B cell (primary cell): ENCODE measurements around the gene PAGE4. TPM values are rescaled to one million over a fixed set of nuclear protein-coding genes. Genes with fewer than 3 reads are reported as not detected.

ENCODE experiments used
- ATAC-seq: fragments of 200-7000 bp; cut with Tn5 transposase; one replicate; pipeline ENCODE4 v1.10.0; 2021; ENCODE audit warnings: low read depth, mild to moderate bottlenecking, moderate number of reproducible peaks, moderate library complexity
- CTCF ChIA-PET: fragments of 350-600 bp; sonication (Branson Sonifier 250); formaldehyde crosslinking; loops from one replicate; lab custom pipeline; 2021; ENCODE audit warnings: antibody characterized with exemption, inconsistent platforms; lab: Charles Lee
- POLR2A ChIA-PET: fragments of 350-600 bp; sonication (Branson Sonifier 250); formaldehyde crosslinking; loops from one replicate; lab custom pipeline; 2021; ENCODE audit warnings: antibody characterized with exemption; lab: Charles Lee
- DNase-seq: peaks from one replicate; pipeline ENCODE4 v3.0.0; 2013
- H2AFZ ChIP-seq: 2 replicates; pipeline ENCODE4 v1.6.1; 2012; ENCODE audit warnings: mild to moderate bottlenecking, low read depth, low read length; ENCODE audit not compliant: insufficient read depth, poor library complexity, severe bottlenecking
- H3K27ac ChIP-seq, 2 donors: 1 replicate in 1 of 2; 2 replicates in 1 of 2; pipeline ENCODE4 v1.5.1; 2012 to 2013; ENCODE audit warnings: low read length in 2 of 2, mild to moderate bottlenecking in 2 of 2, moderate library complexity in 1 of 2
- H3K27me3 ChIP-seq, 4 experiments: fragments of 200-600 bp in 1 of 4; sonication (generic) in 1 of 4; replicated peaks in 1 of 4; 1 replicate in 2 of 4; 2 replicates in 2 of 4; pipeline versions ENCODE4 v1.6.1 to v1.7.0; 2013 to 2016; ENCODE audit warnings: low read length in 3 of 4, mild to moderate bottlenecking in 2 of 4, mixed read lengths in 1 of 4, moderate library complexity in 1 of 4; ENCODE audit not compliant: insufficient read depth in 4 of 4, control insufficient read depth in 3 of 4; ENCODE audit errors: control extremely low read depth in 1 of 4
- H3K36me3 ChIP-seq, 2 experiments: replicated peaks in 1 of 2; 1 replicate in 1 of 2; 2 replicates in 1 of 2; pipeline versions ENCODE4 v1.6.1 to v1.7.1; 2013; ENCODE audit warnings: low read length in 1 of 2; ENCODE audit not compliant: insufficient read depth in 2 of 2, control insufficient read depth in 1 of 2; ENCODE audit errors: control extremely low read depth in 1 of 2, extremely low read depth in 1 of 2
- H3K4me1 ChIP-seq, 2 donors: fragments of 200-600 bp in 1 of 2; sonication (generic) in 1 of 2; 1 replicate in 1 of 2; 2 replicates in 1 of 2; pipeline versions ENCODE4 v1.5.1 to v1.6.1; 2013 to 2017; ENCODE audit warnings: low read length in 2 of 2; ENCODE audit not compliant: control insufficient read depth in 2 of 2, insufficient read depth in 2 of 2
- H3K4me2 ChIP-seq: replicated peaks from 2 replicates; pipeline ENCODE3; 2012; ENCODE audit warnings: mild to moderate bottlenecking, low read depth, low read length; ENCODE audit not compliant: poor library complexity, severe bottlenecking
- H3K4me3 ChIP-seq, 5 experiments: fragments of 200-600 bp in 1 of 5; sonication (generic) in 1 of 5; 1 replicate in 3 of 5; 2 replicates in 2 of 5; pipeline versions ENCODE4 v1.5.1 to v1.7.0; 2011 to 2016; ENCODE audit warnings: low read length in 4 of 5, mild to moderate bottlenecking in 4 of 5, low read depth in 2 of 5, control low read depth in 1 of 5, moderate library complexity in 1 of 5; ENCODE audit not compliant: insufficient read depth in 1 of 5; ENCODE audit errors: control extremely low read depth in 1 of 5, extremely low read depth in 1 of 5
- H3K79me2 ChIP-seq: fragments of 200-600 bp; sonication (generic); one replicate; pipeline ENCODE4 v1.6.0; 2016; ENCODE audit warnings: low read length; ENCODE audit not compliant: control insufficient read depth, insufficient read depth
- H3K9ac ChIP-seq: fragments of 200-600 bp; sonication (generic); 2 replicates; pipeline ENCODE4 v1.6.1; 2017; ENCODE audit warnings: mild to moderate bottlenecking, low read length, moderate library complexity
- H3K9me3 ChIP-seq, 3 donors: one replicate each; pipeline versions ENCODE4 v1.6.1 to v1.7.1; 2013; ENCODE audit warnings: low read length in 2 of 3; ENCODE audit not compliant: control insufficient read depth in 2 of 3, insufficient read depth in 1 of 3; ENCODE audit errors: control extremely low read depth in 1 of 3
- H4K20me1 ChIP-seq: 2 replicates; pipeline ENCODE4 v1.6.0; 2012; ENCODE audit warnings: mild to moderate bottlenecking, low read length; ENCODE audit not compliant: insufficient read depth, control insufficient read depth, poor library complexity, severe bottlenecking
- H3K27ac Mint-ChIP-seq: one replicate; pipeline ENCODE4 v1.8.0; 2021; ENCODE audit warnings: mixed read lengths
- H3K27me3 Mint-ChIP-seq: one replicate; pipeline ENCODE4 v1.8.0; 2021; ENCODE audit warnings: mixed read lengths
- H3K4me1 Mint-ChIP-seq: one replicate; pipeline ENCODE4 v1.8.0; 2021; ENCODE audit warnings: mixed read lengths
- H3K4me3 Mint-ChIP-seq: one replicate; pipeline ENCODE4 v1.8.0; 2021; ENCODE audit warnings: mixed read lengths
- H3K9me3 Mint-ChIP-seq: one replicate; pipeline ENCODE4 v1.8.0; 2022; ENCODE audit warnings: mixed read lengths; ENCODE audit not compliant: insufficient read depth
- EZH2 ChIP-seq: IDR thresholded peaks from 2 replicates; pipeline ENCODE4 v1.6.1; 2012; ENCODE audit warnings: borderline replicate concordance, low read depth, mild to moderate bottlenecking, moderate library complexity, low read length; ENCODE audit not compliant: insufficient read depth, poor library complexity, severe bottlenecking
- WGBS: methylation state at CpG from one replicate; pipeline ENCODE4 v1.1.5; 2013; ENCODE audit warnings: missing lambda C conversion rate; ENCODE audit not compliant: insufficient coverage; 5-methylcytosine and 5-hydroxymethylcytosine counted together
- intact Hi-C: fragments of 100-400 bp; cut with micrococcal nuclease; formaldehyde crosslinking; loops from one replicate; pipeline ENCODE4 v1.10.0; 2022
- polyA plus RNA-seq: library from polyadenylated mRNA; depleted of rRNA; stranded (reverse); fragments of >200 nt; gene quantifications from 2 replicates; pipeline ENCODE4 v1.2.3, GENCODE V29; 2012
- total RNA-seq, 2 donors: library from RNA; stranded (reverse); fragments of 120-200 nt in 1 of 2; gene quantifications; 1 replicate in 1 of 2; 2 replicates in 1 of 2; pipeline versions ENCODE4 v1.2.3 to v1.2.4, GENCODE V29; 2013 to 2022
- TF ChIP-seq, protein P1 (sequence below): fragments of 200-600 bp; IDR thresholded peaks from one replicate; pipeline ENCODE4 v1.8.0; 2022; ENCODE audit warnings: antibody characterized with exemption, mild to moderate bottlenecking

Gene PAGE4
- total and polyA plus RNA-seq, 2 donors (not counting 1 experiment from before 2014, with no cell fraction given) = not detected

DNA sequence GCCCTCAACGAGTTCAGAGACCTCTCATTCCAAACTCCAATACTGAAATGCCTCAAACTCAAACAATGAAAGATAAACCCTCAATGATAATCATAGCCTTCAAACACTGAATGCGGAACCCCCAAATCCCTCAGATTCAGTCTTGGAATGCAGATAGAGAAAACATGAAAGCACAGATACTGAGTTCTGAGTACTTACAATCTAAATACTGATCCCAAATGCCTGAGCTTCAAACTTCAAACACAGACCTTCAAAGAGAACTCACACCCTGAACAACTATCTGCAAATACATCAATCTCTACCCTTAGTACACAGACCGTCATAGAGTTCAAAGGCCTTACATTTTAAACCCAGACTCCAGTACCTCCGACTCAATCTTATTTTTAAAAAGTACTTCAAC is 16.9 kb upstream of the PAGE4 start:
- Histone ChIP-seq H3K9ac (no peak overlapping the region), H3K9me3 (no peaks in the 10 kb centered on the region), H3K27me3 (no peaks in the 10 kb centered on the region), H3K4me3 (no peak overlapping the region), H3K4me2 (no peak overlapping the region), H3K79me2 (no peaks in the 10 kb centered on the region), H3K36me3 (no peaks in the 10 kb centered on the region), H3K27ac (no peak overlapping the region), H2AFZ (no peak overlapping the region), H3K4me1 (no peaks in the 10 kb centered on the region), H4K20me1 (no peaks in the 10 kb centered on the region)
- ChIA-PET POLR2A (no interaction called here), CTCF (no interaction called here)
- no peak for ATAC-seq
- 100% methylated on average over 2 of the region's 4 CpGs for WGBS
- no peak overlapping the region for H3K4me3 Mint-ChIP-seq
- no peaks in the 10 kb centered on the region for H3K9me3 Mint-ChIP-seq
- H3K27ac Mint-ChIP-seq = no peak overlapping the region
- intact Hi-C loops = no loop called here
- no peak for TF ChIP-seq EZH2
- TF ChIP-seq, protein P1, sequence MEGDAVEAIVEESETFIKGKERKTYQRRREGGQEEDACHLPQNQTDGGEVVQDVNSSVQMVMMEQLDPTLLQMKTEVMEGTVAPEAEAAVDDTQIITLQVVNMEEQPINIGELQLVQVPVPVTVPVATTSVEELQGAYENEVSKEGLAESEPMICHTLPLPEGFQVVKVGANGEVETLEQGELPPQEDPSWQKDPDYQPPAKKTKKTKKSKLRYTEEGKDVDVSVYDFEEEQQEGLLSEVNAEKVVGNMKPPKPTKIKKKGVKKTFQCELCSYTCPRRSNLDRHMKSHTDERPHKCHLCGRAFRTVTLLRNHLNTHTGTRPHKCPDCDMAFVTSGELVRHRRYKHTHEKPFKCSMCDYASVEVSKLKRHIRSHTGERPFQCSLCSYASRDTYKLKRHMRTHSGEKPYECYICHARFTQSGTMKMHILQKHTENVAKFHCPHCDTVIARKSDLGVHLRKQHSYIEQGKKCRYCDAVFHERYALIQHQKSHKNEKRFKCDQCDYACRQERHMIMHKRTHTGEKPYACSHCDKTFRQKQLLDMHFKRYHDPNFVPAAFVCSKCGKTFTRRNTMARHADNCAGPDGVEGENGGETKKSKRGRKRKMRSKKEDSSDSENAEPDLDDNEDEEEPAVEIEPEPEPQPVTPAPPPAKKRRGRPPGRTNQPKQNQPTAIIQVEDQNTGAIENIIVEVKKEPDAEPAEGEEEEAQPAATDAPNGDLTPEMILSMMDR = no peak
- no peaks in the 10 kb centered on the region for H3K4me1 Mint-ChIP-seq
- no peak for DNase-seq
- H3K27me3 Mint-ChIP-seq = peaks cover 9% of the 10 kb centered on the region

DNA sequence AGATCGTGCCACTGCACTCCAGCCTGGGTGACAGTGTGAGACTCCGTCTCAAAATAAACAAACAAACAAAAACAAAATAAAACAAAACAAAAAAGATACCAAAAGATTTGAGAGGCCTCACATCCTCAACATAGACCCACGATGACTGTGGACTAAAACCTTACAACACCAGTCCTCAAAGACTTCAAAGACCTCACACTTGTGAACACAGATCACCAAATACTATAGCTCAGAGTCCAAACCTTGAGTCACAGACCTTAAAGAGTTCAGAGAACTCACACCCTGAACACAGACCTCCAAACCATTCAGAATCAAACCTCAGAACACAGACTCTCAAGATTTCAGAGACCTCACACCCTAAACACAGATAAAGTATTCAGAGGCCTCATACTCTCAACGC is 12.7 kb upstream of the PAGE4 start:
- ATAC-seq = no peak
- no peak overlapping the region for H3K27ac ChIP-seq
- intact Hi-C loops = no loop called here
- Mint-ChIP-seq H3K27me3 (peaks cover 3% of the 10 kb centered on the region), H3K9me3 (no peaks in the 10 kb centered on the region), H3K27ac (no peak overlapping the region), H3K4me1 (no peaks in the 10 kb centered on the region), H3K4me3 (no peak overlapping the region)
- ChIA-PET CTCF (no interaction called here), POLR2A (no interaction called here)
- no peaks in the 10 kb centered on the region for H3K27me3 ChIP-seq
- no peaks in the 10 kb centered on the region for H3K4me1 ChIP-seq
- H3K79me2 ChIP-seq = no peaks in the 10 kb centered on the region
- no peak overlapping the region for H3K4me2 ChIP-seq
- H3K9me3 ChIP-seq = no peaks in the 10 kb centered on the region
- DNase-seq = no peak
- no peak overlapping the region for H2AFZ ChIP-seq
- WGBS = 57% methylated on average over 1 of the region's 4 CpGs
- no peak overlapping the region for H3K4me3 ChIP-seq
- H4K20me1 ChIP-seq = no peaks in the 10 kb centered on the region
- no peak overlapping the region for H3K9ac ChIP-seq
- TF ChIP-seq EZH2 = no peak
- TF ChIP-seq, protein P1 = no peak
- no peaks in the 10 kb centered on the region for H3K36me3 ChIP-seq
